NCI-H748 treated with DMSO at 0.1 percent for 48 hours (cell line): ENCODE measurements around the gene SEC24B.
"Not testable (repeated sequence)": the region's sequence is repeated elsewhere in the genome, so short reads cannot be mapped to it uniquely, and the experiment has no call there.

Experiments used
- DNase-seq: peaks from one replicate; lab custom pipeline; 2025; lab: John Stamatoyannopoulos, UW

Gene SEC24B

GRCh38 chr4:109432696-109433095 lies 919 bp upstream of the SEC24B start:
- no peak for DNase-seq

DNA sequence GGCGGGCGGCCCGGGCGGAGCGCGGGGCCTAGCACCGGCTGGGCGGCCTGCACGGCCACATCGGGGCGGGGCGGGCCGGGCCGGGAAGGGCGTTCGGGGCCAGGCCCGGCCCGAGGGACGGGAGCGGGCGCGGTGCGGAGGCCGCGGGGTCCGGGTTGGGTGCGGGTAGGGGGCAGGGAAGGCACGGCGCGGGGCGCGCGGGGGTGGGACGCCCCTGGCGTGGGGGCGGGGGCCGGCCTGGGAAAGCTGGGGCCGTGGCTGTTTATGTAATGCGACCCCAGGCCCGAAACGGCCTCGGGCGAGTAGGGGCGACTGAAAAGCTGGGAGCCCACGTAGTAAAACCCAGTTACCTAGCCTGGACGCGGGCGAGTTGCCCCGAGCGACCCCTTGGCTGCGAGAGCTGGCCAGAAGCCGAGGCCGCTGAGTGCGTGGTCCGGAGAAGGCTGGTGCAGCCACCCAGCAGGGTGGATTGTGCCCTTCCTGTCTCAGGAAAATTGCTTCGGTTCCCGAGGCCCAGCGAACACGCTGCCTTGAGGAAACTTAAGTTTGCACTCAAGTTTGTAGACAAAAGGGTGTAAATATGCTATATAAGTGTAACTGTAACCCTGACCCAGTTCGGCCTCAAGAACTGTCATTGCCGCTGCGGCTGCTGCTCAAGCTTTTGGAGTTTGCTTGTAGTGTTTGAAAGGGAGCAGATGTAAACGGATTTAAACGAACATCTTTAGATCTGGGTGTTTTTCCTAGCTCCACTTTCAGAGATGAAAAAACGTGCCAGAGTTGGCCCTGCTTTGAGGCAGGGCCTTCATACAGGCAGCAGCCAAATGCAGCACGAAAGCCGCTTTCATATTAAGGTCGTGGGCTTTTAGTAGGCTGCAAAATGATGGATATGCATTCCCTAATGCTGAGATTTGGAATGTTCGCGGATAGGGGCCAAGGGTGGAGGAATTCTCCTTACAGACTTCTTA lies 674 bp downstream of the SEC24B start:
- DNase-seq, result no peak

DNA sequence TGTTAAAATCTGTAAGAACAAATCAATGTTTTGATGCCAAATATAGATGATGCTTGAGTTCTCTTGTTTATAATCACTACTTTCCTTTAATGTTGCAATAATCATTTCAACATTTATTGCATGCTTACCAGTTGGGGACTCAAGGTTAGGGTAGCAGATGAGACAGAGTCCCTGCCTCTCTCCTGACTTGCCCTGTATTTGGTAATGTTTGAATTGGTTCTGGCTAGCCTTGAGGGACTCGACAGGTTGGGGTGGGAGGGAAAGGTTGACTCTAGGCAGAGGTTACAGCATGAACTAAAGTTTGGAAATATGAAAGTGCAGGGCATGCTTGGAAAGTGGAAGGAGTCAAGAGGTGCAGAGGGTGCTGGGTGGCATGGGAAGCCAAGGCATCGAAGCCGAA lies 2.0 kb downstream of the SEC24B start:
- DNase-seq, result no peak

- no peak for DNase-seq
Measured at GRCh38 chr4:109436504-109436903, 2.9 kb downstream of the SEC24B start.

- no peak for DNase-seq
Measured at GRCh38 chr4:109440948-109441347, 7.3 kb downstream of the SEC24B start.

DNA sequence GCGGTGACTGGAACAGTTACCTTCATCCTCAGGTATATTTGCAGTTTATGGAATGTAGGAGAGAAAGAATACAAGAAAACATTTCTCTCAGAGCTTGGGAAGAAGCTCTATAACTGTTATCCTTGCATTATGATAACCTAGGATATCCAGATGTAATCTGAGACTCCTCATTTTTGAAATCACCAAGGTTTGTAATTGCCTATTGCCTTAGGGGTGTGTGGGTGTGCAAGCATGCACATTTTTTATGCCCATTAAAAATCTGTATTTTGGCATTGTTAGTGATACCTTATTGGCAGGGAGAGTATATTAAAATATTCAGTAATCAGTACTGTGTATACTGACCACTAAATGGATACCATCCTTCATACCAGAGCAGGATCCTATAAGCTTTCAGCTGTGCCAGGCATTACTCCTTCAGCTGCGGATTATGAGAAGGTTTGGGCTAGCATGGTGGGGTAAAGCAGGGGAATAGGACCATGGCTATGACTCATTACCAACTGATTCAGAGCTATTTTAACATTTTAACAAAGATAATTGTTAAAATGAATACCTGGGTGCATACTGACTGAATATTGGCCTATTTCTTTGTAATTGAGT lies 8.3 kb downstream of the SEC24B start:
- DNase-seq, result no peak

GRCh38 chr4:109444182-109444844 lies 10.7 kb downstream of the SEC24B start:
- no peak for DNase-seq

GRCh38 chr4:109447278-109447677 lies 13.7 kb downstream of the SEC24B start:
- DNase-seq, result no peak

GRCh38 chr4:109451544-109452273 lies 18.1 kb downstream of the SEC24B start:
- no peak for DNase-seq

GRCh38 chr4:109453110-109453509 lies 19.5 kb downstream of the SEC24B start:
- DNase-seq, result not testable (repeated sequence)

- no peak for DNase-seq
Measured at GRCh38 chr4:109462297-109462696, 28.7 kb downstream of the SEC24B start.

DNA sequence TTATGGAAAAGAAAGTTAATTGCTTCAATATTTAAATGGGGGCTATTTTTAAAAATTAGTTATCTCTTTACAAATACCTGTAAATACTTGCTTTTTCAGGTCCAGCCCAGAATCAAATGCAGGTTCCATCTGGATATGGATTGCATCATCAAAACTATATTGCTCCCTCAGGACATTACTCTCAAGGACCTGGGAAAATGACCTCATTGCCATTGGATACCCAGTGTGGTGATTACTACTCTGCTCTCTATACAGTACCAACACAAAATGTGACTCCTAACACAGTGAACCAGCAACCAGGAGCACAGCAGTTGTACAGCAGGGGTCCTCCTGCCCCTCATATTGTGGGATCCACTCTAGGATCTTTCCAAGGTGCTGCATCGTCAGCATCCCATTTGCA lies 29.2 kb downstream of the SEC24B start:
- DNase-seq, result no peak

GRCh38 chr4:109465069-109465468 lies 31.5 kb downstream of the SEC24B start:
- DNase-seq, result no peak

- no peak for DNase-seq
Measured at GRCh38 chr4:109469915-109470314, 36.3 kb downstream of the SEC24B start.

DNA sequence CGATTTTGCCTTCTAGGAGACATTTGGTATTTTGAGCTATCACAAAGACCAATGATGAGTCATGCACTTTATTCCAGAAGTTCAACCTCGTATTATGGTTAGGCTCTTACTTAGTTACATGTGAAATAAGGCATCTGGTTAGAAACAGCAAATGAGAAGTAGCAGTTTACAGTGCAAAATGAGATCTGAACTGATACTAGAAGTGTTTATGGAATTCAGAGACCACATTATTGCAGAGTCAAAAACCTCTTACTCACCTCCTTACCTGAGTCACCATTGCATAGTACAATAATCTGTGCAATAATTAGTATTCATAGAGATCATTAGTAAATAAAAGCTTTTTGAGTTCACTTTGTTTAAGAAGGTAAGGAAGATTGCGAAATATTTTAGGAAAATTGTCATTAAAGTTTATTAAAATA lies 38.7 kb downstream of the SEC24B start:
- DNase-seq, result no peak

DNA sequence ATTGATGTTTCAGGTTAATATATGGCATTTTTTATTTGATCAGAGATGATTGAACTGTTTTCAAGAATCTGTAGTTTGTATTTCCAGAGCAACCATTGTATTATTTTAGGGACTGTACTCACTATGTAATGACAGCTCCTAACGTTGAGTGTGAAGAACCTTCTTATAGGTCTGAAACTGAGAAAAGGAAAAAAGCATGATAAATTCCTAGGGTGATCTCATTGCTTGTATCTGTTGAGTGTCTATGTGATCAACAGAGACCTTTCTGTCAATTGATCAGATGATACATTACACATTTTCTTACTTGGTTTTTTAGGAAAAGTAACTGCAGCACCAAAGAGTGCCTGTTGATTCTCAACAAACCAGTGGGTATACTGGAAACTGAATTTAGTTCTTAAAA lies 40.2 kb downstream of the SEC24B start:
- no peak for DNase-seq

- DNase-seq, result no peak
Measured at GRCh38 chr4:109486007-109486406, 52.4 kb downstream of the SEC24B start.

GRCh38 chr4:109494563-109494962 lies 60.9 kb downstream of the SEC24B start:
- no peak for DNase-seq

- no peak for DNase-seq
Measured at GRCh38 chr4:109495514-109495913, 61.9 kb downstream of the SEC24B start.

DNA sequence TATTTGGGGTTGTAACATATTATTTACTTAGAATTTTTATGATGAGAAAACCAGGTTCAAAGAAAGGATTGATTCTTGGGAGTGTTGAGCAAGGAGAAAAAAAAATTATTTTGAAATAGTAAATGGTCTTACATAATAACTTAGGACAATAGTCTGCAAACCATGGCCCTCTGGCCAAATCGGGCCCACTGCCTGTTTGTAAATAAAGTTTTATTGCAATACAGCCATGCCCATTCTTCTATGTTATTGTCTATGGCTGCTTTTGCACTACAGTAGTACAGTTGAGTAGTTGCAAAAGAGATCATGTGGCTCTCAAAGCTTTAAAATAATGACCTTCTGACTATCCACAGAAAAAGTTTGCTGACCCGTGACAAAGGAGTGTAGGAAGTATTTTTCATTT lies 63.3 kb downstream of the SEC24B start:
- DNase-seq, result no peak

DNA sequence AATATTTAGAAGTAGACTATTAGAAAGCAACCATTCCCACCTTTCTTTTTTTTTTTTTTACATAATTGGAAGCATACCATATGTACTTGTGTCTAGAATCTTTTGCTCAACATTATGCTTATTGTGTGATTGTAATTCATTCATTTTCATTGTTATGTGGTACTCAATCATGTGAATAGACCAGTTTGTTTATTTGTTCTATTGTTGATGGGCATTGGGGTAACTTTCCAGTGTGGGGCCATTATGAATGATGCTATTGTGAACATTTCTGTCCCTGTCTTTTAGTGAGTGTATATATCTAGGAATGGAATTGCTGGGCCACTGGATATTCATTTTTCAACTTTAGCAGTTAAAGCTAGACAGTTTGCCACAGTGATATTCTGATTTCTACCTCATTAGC lies 63.9 kb downstream of the SEC24B start:
- no peak for DNase-seq

DNA sequence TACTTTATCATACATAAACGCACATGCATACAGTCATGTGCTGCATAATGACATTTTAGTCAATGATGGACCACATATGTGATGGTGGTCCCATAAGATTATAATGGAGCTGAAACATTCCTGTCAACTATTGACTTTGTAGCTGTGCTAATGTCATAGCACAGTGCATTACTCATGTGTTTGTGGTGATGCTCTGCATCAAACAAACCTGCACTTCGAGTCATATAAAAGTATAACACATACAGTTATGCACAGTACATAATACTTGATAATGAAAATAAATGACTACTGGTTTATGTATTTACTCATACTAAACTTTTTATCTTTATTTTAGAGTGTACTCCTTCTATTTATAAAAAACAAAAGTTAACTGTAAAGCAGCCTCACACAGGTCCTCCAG lies 65.9 kb downstream of the SEC24B start:
- DNase-seq, result no peak
